H9 (cell line): ENCODE results near the gene SORD. TPM values are rescaled to one million over a fixed set of nuclear protein-coding genes. Genes with fewer than 3 reads are reported as not detected.
"Not testable (repeated sequence)": the region's sequence is repeated elsewhere in the genome, so short reads cannot be mapped to it uniquely, and the experiment has no call there.

Experiments
- DNase-seq: peaks from one replicate; pipeline ENCODE4 v3.0.0-alpha.2; 2017
- H2AFZ ChIP-seq: one replicate; pipeline ENCODE4 v1.6.1; 2013; ENCODE audit warnings: mild to moderate bottlenecking, low read length, control low read depth, moderate library complexity
- H2AK5ac ChIP-seq: 2 replicates; pipeline ENCODE4 v1.6.1; 2013; ENCODE audit warnings: low read length, control low read depth, mixed read lengths; ENCODE audit not compliant: insufficient read length
- H2BK120ac ChIP-seq: one replicate; pipeline ENCODE4 v1.6.1; 2013; ENCODE audit warnings: low read depth, mild to moderate bottlenecking, low read length, control low read depth, inconsistent platforms; ENCODE audit not compliant: poor library complexity, severe bottlenecking
- H2BK12ac ChIP-seq: 2 replicates; pipeline ENCODE4 v1.6.1; 2013; ENCODE audit warnings: low read length, control low read depth, mixed read lengths, low read depth; ENCODE audit not compliant: insufficient read length
- H2BK15ac ChIP-seq: 2 replicates; pipeline ENCODE4 v1.6.1; 2013; ENCODE audit warnings: low read depth, low read length, control low read depth
- H2BK20ac ChIP-seq: one replicate; pipeline ENCODE4 v1.6.1; 2013; ENCODE audit warnings: low read depth, mild to moderate bottlenecking, low read length, control low read depth, inconsistent platforms; ENCODE audit not compliant: poor library complexity, severe bottlenecking
- H2BK5ac ChIP-seq: 2 replicates; pipeline ENCODE4 v1.6.1; 2013; ENCODE audit warnings: low read length, control low read depth, mixed read lengths; ENCODE audit not compliant: insufficient read length
- H3K14ac ChIP-seq: 2 replicates; pipeline ENCODE4 v1.6.1; 2013; ENCODE audit warnings: low read length, control low read depth; ENCODE audit not compliant: insufficient read depth
- H3K18ac ChIP-seq: 2 replicates; pipeline ENCODE4 v1.6.1; 2013; ENCODE audit warnings: low read depth, mild to moderate bottlenecking, mixed read lengths, low read length, control low read depth; ENCODE audit not compliant: insufficient read length
- H3K23ac ChIP-seq: 2 replicates; pipeline ENCODE4 v1.6.1; 2013; ENCODE audit warnings: low read length, control low read depth, mixed read lengths, low read depth; ENCODE audit not compliant: insufficient read length
- H3K23me2 ChIP-seq: 2 replicates; pipeline ENCODE4 v1.6.1; 2013; ENCODE audit warnings: low read depth, mild to moderate bottlenecking, mixed read lengths, low read length, control low read depth; ENCODE audit not compliant: insufficient read length, poor library complexity, severe bottlenecking
- H3K27ac ChIP-seq: 2 replicates; pipeline ENCODE4 v1.5.1; 2013; ENCODE audit warnings: low read length, control low read depth, mixed read lengths, low read depth; ENCODE audit not compliant: insufficient read length
- H3K27me3 ChIP-seq: 2 replicates; pipeline ENCODE4 v1.6.1; 2013; ENCODE audit warnings: low read length, control low read depth, inconsistent platforms; ENCODE audit not compliant: insufficient read depth
- H3K4ac ChIP-seq: 2 replicates; pipeline ENCODE4 v1.6.1; 2013; ENCODE audit warnings: low read depth, mild to moderate bottlenecking, control low read depth, inconsistent platforms, low read length, moderate library complexity
- H3K4me1 ChIP-seq: 2 replicates; pipeline ENCODE4 v1.6.1; 2013; ENCODE audit warnings: low read length, control low read depth, inconsistent platforms; ENCODE audit not compliant: insufficient read depth
- H3K4me2 ChIP-seq: 2 replicates; pipeline ENCODE4 v1.6.1; 2013; ENCODE audit warnings: low read length, control low read depth, mixed read lengths; ENCODE audit not compliant: insufficient read length, insufficient read depth
- H3K56ac ChIP-seq: 2 replicates; pipeline ENCODE4 v1.6.1; 2013; ENCODE audit warnings: low read depth, mild to moderate bottlenecking, mixed read lengths, low read length, control low read depth; ENCODE audit not compliant: insufficient read length
- H3K79me1 ChIP-seq: 2 replicates; pipeline ENCODE4 v1.6.1; 2013; ENCODE audit warnings: low read depth, mild to moderate bottlenecking, moderate library complexity, low read length, control low read depth, inconsistent platforms; ENCODE audit not compliant: insufficient read depth, poor library complexity, severe bottlenecking
- H3K79me2 ChIP-seq: 2 replicates; pipeline ENCODE4 v1.6.1; 2013; ENCODE audit warnings: low read length, control low read depth, inconsistent platforms; ENCODE audit not compliant: insufficient read depth
- H3K9ac ChIP-seq: 2 replicates; pipeline ENCODE4 v1.6.1; 2013; ENCODE audit warnings: low read length, control low read depth, mixed read lengths; ENCODE audit not compliant: insufficient read length; ENCODE audit errors: extremely low read depth
- H3K9me3 ChIP-seq: one replicate; pipeline ENCODE4 v1.6.1; 2013; ENCODE audit warnings: low read depth, low read length, inconsistent platforms; ENCODE audit not compliant: control insufficient read depth
- H3T11ph ChIP-seq: one replicate; pipeline ENCODE4 v1.6.1; 2013; ENCODE audit warnings: mild to moderate bottlenecking, low read length, control low read depth, inconsistent platforms
- H4K20me1 ChIP-seq: one replicate; pipeline ENCODE4 v1.6.1; 2013; ENCODE audit not compliant: control insufficient read depth, insufficient read length, insufficient read depth
- H4K5ac ChIP-seq: 2 replicates; pipeline ENCODE4 v1.6.1; 2013; ENCODE audit warnings: low read depth, mild to moderate bottlenecking, mixed read lengths, low read length, control low read depth; ENCODE audit not compliant: insufficient read length
- H4K8ac ChIP-seq: replicated peaks from 2 replicates; pipeline ENCODE4 v1.6.1; 2013; ENCODE audit warnings: low read length, control low read depth, mixed read lengths, low read depth; ENCODE audit not compliant: insufficient read length
- H4K91ac ChIP-seq: 2 replicates; pipeline ENCODE4 v1.6.1; 2013; ENCODE audit warnings: low read depth, mild to moderate bottlenecking, moderate library complexity, mixed read lengths, low read length, control low read depth; ENCODE audit not compliant: insufficient read length
- H3K27ac Mint-ChIP-seq, 3 experiments: 2 replicates in 2 of 3; 3 replicates in 1 of 3; pipeline ENCODE4 v1.8.0; 2020 to 2021; ENCODE audit warnings: mixed read lengths in 3 of 3, mild to moderate bottlenecking in 1 of 3, moderate library complexity in 1 of 3
- H3K27me3 Mint-ChIP-seq: 2 replicates; pipeline ENCODE4 v1.8.0; 2021; ENCODE audit warnings: low read depth, mild to moderate bottlenecking, moderate library complexity, mixed read lengths
- H3K36me3 Mint-ChIP-seq, 3 experiments: 2 replicates in 2 of 3; 3 replicates in 1 of 3; pipeline ENCODE4 v1.8.0; 2020 to 2021; ENCODE audit warnings: low read depth in 3 of 3, mixed read lengths in 3 of 3; ENCODE audit not compliant: insufficient read depth in 1 of 3
- H3K4me1 Mint-ChIP-seq, 2 experiments: 2 replicates each; pipeline ENCODE4 v1.8.0; 2020; ENCODE audit warnings: mixed read lengths in 2 of 2
- H3K4me3 Mint-ChIP-seq, 2 experiments: 2 replicates in 1 of 2; 3 replicates in 1 of 2; pipeline ENCODE4 v1.8.0; 2020 to 2021; ENCODE audit warnings: mild to moderate bottlenecking in 2 of 2, mixed read lengths in 2 of 2, moderate library complexity in 1 of 2
- H3K9me3 Mint-ChIP-seq, 2 experiments: 2 replicates in 1 of 2; 3 replicates in 1 of 2; pipeline ENCODE4 v1.8.0; 2020; ENCODE audit warnings: mild to moderate bottlenecking in 2 of 2, mixed read lengths in 2 of 2, moderate library complexity in 1 of 2
- WGBS: extraction: QIAGEN DNeasy Blood & Tissue Kit; methylation state at CpG from one replicate; pipeline ENCODE4 v1.1.7; 2013; ENCODE audit warnings: missing lambda C conversion rate, low lambda C conversion rate, mixed read lengths; ENCODE audit not compliant: insufficient read length; ENCODE audit errors: extremely low coverage; 5-methylcytosine and 5-hydroxymethylcytosine counted together
- total RNA-seq: library from RNA; stranded (reverse); gene quantifications from 2 replicates; pipeline ENCODE4 v1.2.1, GENCODE V29; 2021

Gene SORD
- total RNA-seq, 1 experiment from 2014 or later, result 35.2 TPM

DNA sequence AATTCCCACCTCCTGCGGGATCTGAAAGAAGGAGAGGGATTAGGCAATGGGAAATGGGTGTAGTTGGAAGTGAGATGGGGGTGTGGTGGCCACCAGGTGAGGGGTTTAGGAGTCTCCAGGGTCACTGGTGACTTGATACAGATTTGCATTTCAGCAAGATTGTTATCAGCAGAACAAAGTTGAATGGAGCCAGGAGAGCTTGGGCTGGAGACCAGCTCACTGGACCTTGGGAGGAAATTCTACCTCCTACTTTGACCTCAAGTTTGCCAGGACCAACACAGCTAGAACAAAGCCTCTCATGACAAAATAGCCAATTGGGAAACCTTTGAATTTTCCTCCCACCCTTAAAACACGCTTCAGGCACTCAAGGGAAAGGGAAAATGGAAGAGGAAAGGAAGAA, 9.5 kb downstream of the SORD start:
- not testable (repeated sequence) for H2AK5ac ChIP-seq, H3K23me2 ChIP-seq, H2BK20ac ChIP-seq, H3K9me3 ChIP-seq, H3K27me3 Mint-ChIP-seq, H3K79me1 ChIP-seq, H3K9ac ChIP-seq, H3T11ph ChIP-seq, H3K4me2 ChIP-seq, H3K79me2 ChIP-seq, H3K9me3 Mint-ChIP-seq, H3K18ac ChIP-seq, H2BK15ac ChIP-seq, H4K8ac ChIP-seq, H2BK120ac ChIP-seq, H3K56ac ChIP-seq, H3K27ac Mint-ChIP-seq, H4K91ac ChIP-seq, H3K4me3 Mint-ChIP-seq, H3K4me1 Mint-ChIP-seq, H2AFZ ChIP-seq, H3K4me1 ChIP-seq, H4K20me1 ChIP-seq, H2BK12ac ChIP-seq, H3K27ac ChIP-seq, H2BK5ac ChIP-seq, H3K14ac ChIP-seq, DNase-seq, H3K4ac ChIP-seq, H4K5ac ChIP-seq, H3K23ac ChIP-seq, H3K27me3 ChIP-seq
- H3K36me3 Mint-ChIP-seq, result peaks cover 30 to 45% (median 43%) of the 10 kb centered on the region in 3 experiments
- no CpG with 5 or more reads among the region's 2 CpGs for WGBS

GRCh38 chr15:45034087-45034486, 11.1 kb downstream of the SORD start:
- H3K27me3 Mint-ChIP-seq, H3K23ac ChIP-seq, H3T11ph ChIP-seq, H3K27me3 ChIP-seq, H2AK5ac ChIP-seq, H3K4me2 ChIP-seq, H4K5ac ChIP-seq, H3K4me3 Mint-ChIP-seq, H2AFZ ChIP-seq, H2BK120ac ChIP-seq, H3K79me1 ChIP-seq, H3K27ac Mint-ChIP-seq, H4K91ac ChIP-seq, H3K56ac ChIP-seq, DNase-seq, H3K79me2 ChIP-seq, H4K20me1 ChIP-seq, H2BK15ac ChIP-seq, H4K8ac ChIP-seq, H3K14ac ChIP-seq, H2BK20ac ChIP-seq, H3K18ac ChIP-seq, H2BK12ac ChIP-seq, H3K4me1 ChIP-seq, H3K9me3 Mint-ChIP-seq, H2BK5ac ChIP-seq, H3K23me2 ChIP-seq, H3K4me1 Mint-ChIP-seq, H3K9me3 ChIP-seq, H3K9ac ChIP-seq, H3K4ac ChIP-seq, H3K27ac ChIP-seq: not testable (repeated sequence)
- no CpG with 5 or more reads among the region's 4 CpGs for WGBS
- H3K36me3 Mint-ChIP-seq, result peaks cover 23 to 35% (median 32%) of the 10 kb centered on the region in 3 experiments
